ENCODE measurements around the gene JOSD2.

The JOSD2 gene

DNA sequence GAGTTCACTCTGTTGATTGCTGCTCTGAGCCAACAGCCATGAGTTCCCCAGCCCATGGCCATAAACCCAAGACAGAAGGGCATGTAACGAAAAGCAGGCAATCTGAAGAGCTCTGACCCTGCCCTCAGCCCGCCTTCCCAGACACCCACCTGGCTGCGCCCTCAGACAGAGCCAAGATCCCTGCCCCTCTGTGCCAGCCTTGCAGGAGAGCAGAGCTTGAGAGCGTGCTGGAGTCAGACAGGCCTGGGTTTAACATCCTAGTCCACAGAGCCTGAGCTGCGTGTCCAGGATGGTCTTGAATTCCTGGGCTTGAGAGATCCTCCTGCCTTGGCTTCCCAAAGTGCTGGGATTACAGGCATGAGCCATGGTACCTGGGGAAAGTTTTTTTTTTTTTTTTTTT is 53.7 kb downstream of the JOSD2 start:
- H3K4me3 ChIP-seq (ENCODE audit: low read depth, low read length) = no peak overlapping the region
- no peak for TF ChIP-seq CTCF (IDR thresholded peaks at IDR 0.05; ENCODE audit: low read depth, low read length, missing control alignments)

More for the DNA sequence above, 53.7 kb downstream of the JOSD2 start:
- no peak for DNase-seq
- in situ Hi-C loops (cut with HindIII; ENCODE audit: low pct_ligation_motif_present, low sequenced_read_pairs) = no loop called here
- Histone ChIP-seq H3K27me3 (replicated peaks) (peaks cover 3% of the 10 kb centered on the region), H3K36me3 (replicated peaks) (no peaks in the 10 kb centered on the region), H3K27ac (no peak overlapping the region)

All from brain microvascular endothelial cell (primary cell).